C4-2B (cell line): ENCODE measurements around the gene WDR83.
"Not testable (repeated sequence)": the region's sequence is repeated elsewhere in the genome, so short reads cannot be mapped to it uniquely, and the experiment has no call there.

ENCODE experiments used
- H3K27ac ChIP-seq: fragments of 450-650 bp; 2 replicates; pipeline ENCODE4 v1.5.1; 2017
- CTCF ChIP-seq: fragments of 450-650 bp; conservative IDR thresholded peaks from 2 replicates; pipeline ENCODE4 v1.5.1; 2017; ENCODE audit warnings: mild to moderate bottlenecking
- ZFX ChIP-seq: fragments of 450-650 bp; IDR thresholded peaks from 2 replicates; pipeline ENCODE4 v1.6.1; 2017

WDR83 gene

GRCh38 chr19:12711187-12711586 lies 44.6 kb downstream of the WDR83 start:
- no peak overlapping the region for H3K27ac ChIP-seq
- TF ChIP-seq CTCF, result no peak
- no peak for TF ChIP-seq ZFX

GRCh38 chr19:12712077-12712476 lies 45.5 kb downstream of the WDR83 start:
- H3K27ac ChIP-seq, result not testable (repeated sequence)

GRCh38 chr19:12713304-12713703 lies 46.7 kb downstream of the WDR83 start:
- not testable (repeated sequence) for H3K27ac ChIP-seq

DNA sequence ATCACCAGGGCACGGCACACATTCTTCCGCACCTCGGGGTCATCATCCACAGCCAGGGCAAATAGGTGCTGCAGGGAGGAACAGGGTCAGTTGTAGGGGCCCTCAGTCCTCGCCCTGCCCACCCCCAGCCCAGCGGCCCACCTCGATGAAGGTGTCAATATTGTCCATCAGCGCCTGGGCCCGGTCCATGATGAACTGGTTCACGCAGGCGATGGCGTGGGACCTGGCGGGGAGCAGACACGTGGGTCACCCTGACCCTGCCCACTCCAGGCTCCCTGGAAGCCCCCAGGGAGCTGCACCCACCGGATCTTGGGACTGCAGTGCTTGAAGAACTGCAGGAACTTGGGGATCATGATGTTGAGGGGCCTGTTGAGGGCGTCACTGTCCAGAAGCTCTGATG lies 48.5 kb downstream of the WDR83 start:
- H3K27ac ChIP-seq, result no peak overlapping the region
- TF ChIP-seq CTCF (no peak), ZFX (no peak)

GRCh38 chr19:12715929-12716328 lies 49.3 kb downstream of the WDR83 start:
- H3K27ac ChIP-seq, result no peak overlapping the region
- TF ChIP-seq ZFX, result no peak
- TF ChIP-seq CTCF, result no peak

GRCh38 chr19:12720296-12720695 lies 53.7 kb downstream of the WDR83 start:
- TF ChIP-seq CTCF (no peak), ZFX (no peak)
- H3K27ac ChIP-seq, result no peak overlapping the region; the same call in 1 of the 2 replicates

- no peak for TF ChIP-seq CTCF
- no peak for TF ChIP-seq ZFX
- peak overlapping the region; percentile 92 for H3K27ac ChIP-seq
Measured at GRCh38 chr19:12720851-12721655, 54.4 kb downstream of the WDR83 start.

GRCh38 chr19:12721656-12722565 lies 55.3 kb downstream of the WDR83 start:
- peak overlapping the region; percentile 92 for H3K27ac ChIP-seq
- TF ChIP-seq ZFX (peak; percentile 72; the same call in 1 of the 2 replicates), CTCF (no peak)
